CD4-positive, alpha-beta T cell treated with Interleukin-15 for 1 hour (primary cell): ENCODE results near the gene TMTC2.
"Not testable (repeated sequence)": the region's sequence is repeated elsewhere in the genome, so short reads cannot be mapped to it uniquely, and the experiment has no call there.

Experiments
- DNase-seq: peaks from one replicate; pipeline ENCODE4 v3.0.0-alpha.2; 2020

Gene TMTC2

GRCh38 chr12:83093426-83093825 lies 406.7 kb downstream of the TMTC2 start:
- DNase-seq: no peak

- DNase-seq: no peak
Measured at GRCh38 chr12:83097643-83098342, 411.1 kb downstream of the TMTC2 start.

- DNase-seq: no peak
Measured at GRCh38 chr12:83099436-83099835, 412.7 kb downstream of the TMTC2 start.

GRCh38 chr12:83102499-83102898 lies 415.8 kb downstream of the TMTC2 start:
- no peak for DNase-seq

GRCh38 chr12:83106873-83107272 lies 420.2 kb downstream of the TMTC2 start:
- no peak for DNase-seq

GRCh38 chr12:83110424-83110823 lies 423.7 kb downstream of the TMTC2 start:
- no peak for DNase-seq

- no peak for DNase-seq
Measured at GRCh38 chr12:83113945-83114344, 427.2 kb downstream of the TMTC2 start.

GRCh38 chr12:83114966-83115365 lies 428.3 kb downstream of the TMTC2 start:
- no peak for DNase-seq

- not testable (repeated sequence) for DNase-seq
Measured at GRCh38 chr12:83117926-83118325, 431.2 kb downstream of the TMTC2 start.

- DNase-seq: no peak
Measured at GRCh38 chr12:83121897-83122622, 435.4 kb downstream of the TMTC2 start.

GRCh38 chr12:83122623-83122934 lies 435.9 kb downstream of the TMTC2 start:
- DNase-seq: no peak

- DNase-seq: no peak
Measured at GRCh38 chr12:83123039-83123438, 436.3 kb downstream of the TMTC2 start.

GRCh38 chr12:83128540-83128939 lies 441.8 kb downstream of the TMTC2 start:
- DNase-seq: no peak

GRCh38 chr12:83130178-83130577 lies 443.5 kb downstream of the TMTC2 start:
- no peak for DNase-seq

- no peak for DNase-seq
Measured at GRCh38 chr12:83132360-83132759, 445.7 kb downstream of the TMTC2 start.

- DNase-seq: no peak
Measured at GRCh38 chr12:83136411-83136810, 449.7 kb downstream of the TMTC2 start.

- no peak for DNase-seq
Measured at GRCh38 chr12:83140135-83140534, 453.4 kb downstream of the TMTC2 start.

GRCh38 chr12:83141460-83141994 lies 454.8 kb downstream of the TMTC2 start:
- DNase-seq: no peak

- DNase-seq: no peak
Measured at GRCh38 chr12:83142914-83143313, 456.2 kb downstream of the TMTC2 start.

GRCh38 chr12:83143950-83144349 lies 457.2 kb downstream of the TMTC2 start:
- no peak for DNase-seq

GRCh38 chr12:83145325-83145840 lies 458.7 kb downstream of the TMTC2 start:
- no peak for DNase-seq

- DNase-seq: no peak
Measured at GRCh38 chr12:83147341-83147740, 460.6 kb downstream of the TMTC2 start.

GRCh38 chr12:83149987-83150386 lies 463.3 kb downstream of the TMTC2 start:
- no peak for DNase-seq

GRCh38 chr12:83150465-83151189 lies 463.9 kb downstream of the TMTC2 start:
- DNase-seq: no peak
